Spleen (tissue), 11 donors: ENCODE results near the gene MED8. TPM values are rescaled to one million over a fixed set of nuclear protein-coding genes. Genes with fewer than 3 reads are reported as not detected.
A peak's percentile ranks its signal among the peaks of the same experiment; 100 is the strongest.
"Not testable (repeated sequence)": the region's sequence is repeated elsewhere in the genome, so short reads cannot be mapped to it uniquely, and the experiment has no call there.

ENCODE experiments used
- DNase-seq: peaks from one replicate; pipeline ENCODE4 v3.0.0-alpha.2; 2020
- H3K27ac ChIP-seq, 8 donors: fragments of 200-600 bp; sonication (generic) in 7 of 8; 1 replicate in 4 of 8; 2 replicates in 4 of 8; pipeline versions ENCODE4 v1.5.0 to v1.8.0; 2016 to 2021; ENCODE audit warnings: inconsistent platforms in 4 of 8, mild to moderate bottlenecking in 4 of 8, moderate library complexity in 1 of 8
- H3K27me3 ChIP-seq, 7 donors: fragments of 200-600 bp; sonication (generic) in 6 of 7; replicated peaks in 1 of 7; 1 replicate in 4 of 7; 2 replicates in 3 of 7; pipeline versions ENCODE4 v1.5.0 to v1.8.0; 2016 to 2021; ENCODE audit warnings: inconsistent platforms in 3 of 7, mild to moderate bottlenecking in 1 of 7
- H3K36me3 ChIP-seq, 6 donors: fragments of 200-600 bp; sonication (generic) in 5 of 6; 1 replicate in 4 of 6; 2 replicates in 2 of 6; pipeline versions ENCODE4 v1.5.0 to v1.8.0; 2016 to 2021; ENCODE audit warnings: inconsistent platforms in 2 of 6
- H3K4me1 ChIP-seq, 6 donors: fragments of 200-600 bp; sonication (generic) in 5 of 6; 1 replicate in 3 of 6; 2 replicates in 3 of 6; pipeline versions ENCODE4 v1.5.0 to v1.8.0; 2016 to 2021; ENCODE audit warnings: inconsistent platforms in 3 of 6
- H3K4me3 ChIP-seq, 8 donors: fragments of 200-600 bp; sonication (generic) in 7 of 8; 1 replicate in 4 of 8; 2 replicates in 4 of 8; pipeline versions ENCODE4 v1.5.0 to v1.8.0; 2016 to 2021; ENCODE audit warnings: inconsistent platforms in 4 of 8, mild to moderate bottlenecking in 4 of 8, moderate library complexity in 2 of 8
- H3K9me3 ChIP-seq, 8 donors: fragments of 200-600 bp; sonication (generic) in 7 of 8; 1 replicate in 4 of 8; 2 replicates in 4 of 8; pipeline versions ENCODE4 v1.5.0 to v1.8.0; 2016 to 2021; ENCODE audit warnings: inconsistent platforms in 4 of 8
- CTCF ChIP-seq, 11 experiments: fragments of 200-600 bp in 7 of 11; fragments of 450-650 bp in 4 of 11; sonication (generic) in 4 of 11; IDR thresholded peaks in 8 of 11; conservative IDR thresholded peaks in 3 of 11; 1 replicate in 7 of 11; 2 replicates in 4 of 11; pipeline versions ENCODE4 v1.4.0 to v1.8.0; 2016 to 2021; ENCODE audit warnings: antibody characterized with exemption in 11 of 11, inconsistent platforms in 4 of 11, mild to moderate bottlenecking in 1 of 11
- POLR2A ChIP-seq, 3 donors: fragments of 450-650 bp; IDR thresholded peaks; one replicate each; pipeline ENCODE4 v1.5.1; 2017; ENCODE audit warnings: antibody characterized with exemption in 3 of 3, mild to moderate bottlenecking in 1 of 3
- POLR2AphosphoS5 ChIP-seq, 3 donors: sonication (generic); formaldehyde crosslinking; IDR thresholded peaks; one replicate each; pipeline ENCODE4 v1.5.1; 2017; ENCODE audit warnings: antibody characterized with exemption in 3 of 3
- WGBS, 5 donors: extraction: QIAGEN DNeasy Blood & Tissue Kit in 3 of 5; methylation state at CpG; one replicate each; pipeline versions ENCODE4 v1.1.5 to v1.1.7; 2013 to 2018; 5-methylcytosine and 5-hydroxymethylcytosine counted together
- intact Hi-C: fragments of 100-400 bp; cut with DNase I; formaldehyde crosslinking; loops from one replicate; pipeline ENCODE4 v1.15.0; 2023; ENCODE audit warnings: low total_unique reads
- polyA plus RNA-seq, 3 donors: library from polyadenylated mRNA; stranded (reverse); fragments of 200-250 nt; gene quantifications; one replicate each; pipeline ENCODE4 v1.2.1, GENCODE V29; 2013
- total RNA-seq, 7 donors: library from RNA; depleted of rRNA in 3 of 7; stranded (reverse); fragments of >200 nt in 3 of 7; fragmentation: NEBNext Ultra II Directional in 4 of 7; extraction: Animal tissue kit (Norgen Biotek cat#: 25700) in 4 of 7; gene quantifications; one replicate each; pipeline versions ENCODE4 v1.1.0 to v1.2.1, GENCODE V29; 2016 to 2021
- donor health status: healthy with polysubstance abuse.
- donor health status: DM: no; HTN: no; CAD: no; lungs with moderate emphysema.
- donor health status: DM: no; HTN: no; CAD: no.
- donor health status: Bipolar disorder and iron deficiency.
- donor health status: healthy.
- donor health status: DM: no; HTN: no; CAD: no.
- donor health status: DM: yes; HTN: yes; CAD: no.

Gene MED8
- total and polyA plus RNA-seq, 10 donors: 18.3 to 38.3 (median 28.2) TPM

- intact Hi-C loops: no loop called here
- DNase-seq: no peak
- Histone ChIP-seq H3K27ac (peak overlapping the region in 1 of 8 donors; percentile 2), H3K36me3 (peaks cover 5 to 68% (median 43%) of the 10 kb centered on the region in 6 donors), H3K27me3 (no peaks in the 10 kb centered on the region), H3K9me3 (no peaks in the 10 kb centered on the region), H3K4me1 (peaks cover 0 to 24% (median 8%) of the 10 kb centered on the region in 6 donors), H3K4me3 (no peak overlapping the region)
- TF ChIP-seq POLR2A (IDR thresholded peaks at IDR 0.05): no peak
- TF ChIP-seq POLR2AphosphoS5 (IDR thresholded peaks at IDR 0.05): no peak
- no peak for TF ChIP-seq CTCF (IDR thresholded peaks at IDR 0.05 in 8 of 11, conservative IDR thresholded peaks at IDR 0.05 in 3 of 11)
- WGBS, 5 donors: 77 to 84% (median 78%) methylated on average over 6 of the region's 6 CpGs
These were observed 12.7 kb upstream of the MED8 start for GRCh38 chr1:43402089-43402865.

- DNase-seq: not testable (repeated sequence)
These were observed 10.8 kb upstream of the MED8 start for GRCh38 chr1:43400441-43400840.

GRCh38 chr1:43398227-43398626 lies 8.6 kb upstream of the MED8 start:
- Histone ChIP-seq H3K4me3 (no peak overlapping the region), H3K9me3 (no peaks in the 10 kb centered on the region), H3K36me3 (peaks cover 0 to 63% (median 8%) of the 10 kb centered on the region in 6 donors), H3K27ac (no peak overlapping the region), H3K27me3 (no peaks in the 10 kb centered on the region), H3K4me1 (peaks cover 0 to 29% (median 10%) of the 10 kb centered on the region in 6 donors)
- WGBS, 5 donors: 90 to 100% (median 95%) methylated on average over 3 of the region's 3 CpGs
- TF ChIP-seq POLR2A (IDR thresholded peaks at IDR 0.05): no peak
- TF ChIP-seq CTCF (IDR thresholded peaks at IDR 0.05 in 8 of 11, conservative IDR thresholded peaks at IDR 0.05 in 3 of 11): no peak
- TF ChIP-seq POLR2AphosphoS5 (IDR thresholded peaks at IDR 0.05): no peak
- intact Hi-C loops: no loop called here
- no peak for DNase-seq

More at GRCh38 chr1:43400441-43400840, 10.8 kb upstream of the MED8 start:
- H3K9me3 ChIP-seq, H3K27me3 ChIP-seq, H3K4me3 ChIP-seq, intact Hi-C loops, H3K27ac ChIP-seq: not testable (repeated sequence)
- WGBS, 5 donors: 91 to 99% (median 98%) methylated on average over 9 of the region's 9 CpGs
- Histone ChIP-seq H3K4me1 (peaks cover 0 to 24% (median 8%) of the 10 kb centered on the region in 6 donors), H3K36me3 (peaks cover 5 to 68% (median 29%) of the 10 kb centered on the region in 6 donors)

GRCh38 chr1:43396059-43396458 lies 6.5 kb upstream of the MED8 start:
- H3K9me3 ChIP-seq: no peaks in the 10 kb centered on the region
- no peak overlapping the region for H3K4me3 ChIP-seq
- intact Hi-C loops: no loop called here
- no peak overlapping the region for H3K27ac ChIP-seq
- H3K27me3 ChIP-seq: no peaks in the 10 kb centered on the region
- no peak for DNase-seq
- peaks cover 0 to 27% (median 5%) of the 10 kb centered on the region in 6 donors for H3K4me1 ChIP-seq
- WGBS, 5 donors: 69 to 95% (median 78%) methylated on average over 1 of the region's 1 CpG
- TF ChIP-seq POLR2A (IDR thresholded peaks at IDR 0.05) (no peak), CTCF (IDR thresholded peaks at IDR 0.05 in 8 of 11, conservative IDR thresholded peaks at IDR 0.05 in 3 of 11) (no peak), POLR2AphosphoS5 (IDR thresholded peaks at IDR 0.05) (no peak)
- peaks cover 0 to 53% (median 5%) of the 10 kb centered on the region in 6 donors for H3K36me3 ChIP-seq
